Stimulated activated naive CD8-positive, alpha-beta T cell treated with anti-CD3 and anti-CD28 coated beads, Interleukin-15, Interleukin-2, amounts not matched to agents 100 U/mL and 50 U/mL, for 24 hours (primary cell): ENCODE measurements around the gene KIF16B.
A peak's percentile ranks its signal among the peaks of the same experiment; 100 is the strongest.
"Not testable (repeated sequence)": the region's sequence is repeated elsewhere in the genome, so short reads cannot be mapped to it uniquely, and the experiment has no call there.

ENCODE experiments used
- ATAC-seq: fragments of 150-1000 bp; cut with Tn5 transposase; one replicate; pipeline ENCODE4 v1.10.0; 2021
- DNase-seq: peaks from one replicate; pipeline ENCODE4 v3.0.0; 2021

Gene KIF16B

DNA sequence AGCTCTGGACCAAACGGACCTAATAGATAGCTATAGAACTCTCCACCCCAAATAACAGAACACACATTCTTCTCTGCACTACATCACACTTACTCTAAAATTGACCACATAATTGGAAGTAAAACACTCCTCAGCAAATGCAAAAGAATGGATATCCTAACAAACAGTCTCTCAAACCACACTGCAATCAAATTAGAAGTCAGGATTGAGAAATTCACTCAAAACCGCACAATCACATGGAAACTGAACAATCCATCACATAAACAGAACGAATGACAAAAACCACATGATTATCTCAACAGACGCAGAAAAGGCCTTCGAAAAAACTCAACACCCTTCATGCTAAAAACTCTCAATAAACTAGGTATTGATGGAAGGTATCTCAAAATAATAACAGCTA, 50.6 kb downstream of the KIF16B start:
- not testable (repeated sequence) for DNase-seq, ATAC-seq

DNA sequence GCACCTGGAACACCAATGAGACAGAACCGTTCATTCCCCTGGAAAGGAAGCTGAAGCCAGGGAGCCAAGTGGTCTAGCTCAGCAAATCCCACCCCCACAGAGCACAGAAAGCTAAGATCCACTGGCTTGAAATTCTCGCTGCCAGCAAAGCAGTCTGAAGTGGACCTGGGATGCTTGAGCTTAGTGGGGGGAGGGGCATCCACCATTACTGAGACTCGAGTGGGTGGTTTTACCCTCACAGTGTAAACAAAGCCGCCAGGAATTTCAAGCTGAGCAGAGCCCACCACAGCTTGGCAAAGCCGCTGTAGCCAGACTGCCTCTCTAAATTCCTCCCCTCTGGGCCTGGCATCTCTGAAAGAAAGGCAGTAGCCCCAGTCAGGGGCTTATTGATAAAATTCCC, 53.1 kb downstream of the KIF16B start:
- ATAC-seq = no peak
- no peak for DNase-seq

DNA sequence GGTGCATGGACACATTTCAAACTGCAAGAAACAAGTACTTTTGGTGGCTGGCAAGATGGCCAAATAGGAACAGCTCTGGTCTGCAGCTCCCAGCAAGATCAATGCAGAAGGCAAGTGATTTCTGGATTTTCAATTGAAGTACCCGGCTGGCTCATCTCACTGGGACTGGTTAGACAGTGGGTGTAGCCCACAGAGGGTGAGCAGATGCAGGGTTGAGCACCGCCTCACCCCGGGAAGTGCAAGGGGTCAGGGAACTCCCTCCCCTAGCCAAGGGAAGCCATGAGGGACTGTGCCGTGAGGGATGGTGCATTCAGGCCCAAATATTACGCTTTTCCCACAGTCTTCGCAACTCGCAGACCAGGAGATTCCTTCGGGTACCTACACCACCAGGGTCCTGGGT, 53.6 kb downstream of the KIF16B start:
- not testable (repeated sequence) for DNase-seq, ATAC-seq

GRCh38 chr20:16518784-16519084, 54.5 kb downstream of the KIF16B start:
- no peak for DNase-seq
- no peak for ATAC-seq

- peak; percentile 10 for DNase-seq
- ATAC-seq = no peak
These were observed 55.1 kb downstream of the KIF16B start for GRCh38 chr20:16517946-16518783.

DNA sequence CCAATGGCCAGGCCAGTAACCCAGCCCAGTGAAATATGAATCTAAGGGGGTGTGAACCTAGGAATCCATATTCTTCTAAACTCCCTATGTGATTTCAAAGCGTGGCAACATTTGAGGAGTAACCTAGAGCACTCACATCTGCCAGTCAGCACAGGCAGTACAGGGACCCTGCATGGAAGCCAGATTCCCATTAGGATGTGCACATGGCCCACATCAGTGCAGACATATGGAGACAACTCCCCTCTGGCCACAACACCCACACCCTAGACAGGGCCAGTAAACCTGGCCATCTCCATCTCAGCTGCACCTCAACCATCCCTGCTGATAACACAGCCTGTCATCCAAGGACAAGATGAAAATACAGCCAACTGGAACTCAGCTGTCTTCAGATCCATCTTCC, 56.5 kb downstream of the KIF16B start:
- DNase-seq (no peak), ATAC-seq (no peak)

DNA sequence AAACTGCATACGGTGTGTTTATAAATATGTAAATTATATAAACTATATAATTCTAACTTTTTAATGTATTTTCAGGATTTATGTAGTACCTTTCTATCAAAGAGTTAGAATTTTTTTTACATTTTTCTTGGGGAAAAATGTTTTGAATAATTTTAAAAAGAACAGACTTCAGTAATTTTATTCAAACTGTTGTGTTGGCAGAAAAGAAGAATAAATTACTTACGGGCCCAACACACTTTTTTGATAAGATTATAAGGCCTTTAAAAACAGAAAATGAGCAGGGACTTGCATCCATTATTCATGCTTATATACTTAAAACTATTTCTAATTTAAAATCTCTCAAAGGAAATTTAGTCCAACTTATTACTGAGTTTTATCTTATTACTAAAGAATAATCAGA, 58.2 kb downstream of the KIF16B start:
- no peak for DNase-seq

GRCh38 chr20:16514140-16514539, 59.1 kb downstream of the KIF16B start:
- DNase-seq = no peak
- no peak for ATAC-seq

More for the DNA sequence above, 58.2 kb downstream of the KIF16B start:
- no peak for ATAC-seq

- DNase-seq (no peak), ATAC-seq (no peak)
These were observed 67.4 kb downstream of the KIF16B start for GRCh38 chr20:16505894-16506293.

DNA sequence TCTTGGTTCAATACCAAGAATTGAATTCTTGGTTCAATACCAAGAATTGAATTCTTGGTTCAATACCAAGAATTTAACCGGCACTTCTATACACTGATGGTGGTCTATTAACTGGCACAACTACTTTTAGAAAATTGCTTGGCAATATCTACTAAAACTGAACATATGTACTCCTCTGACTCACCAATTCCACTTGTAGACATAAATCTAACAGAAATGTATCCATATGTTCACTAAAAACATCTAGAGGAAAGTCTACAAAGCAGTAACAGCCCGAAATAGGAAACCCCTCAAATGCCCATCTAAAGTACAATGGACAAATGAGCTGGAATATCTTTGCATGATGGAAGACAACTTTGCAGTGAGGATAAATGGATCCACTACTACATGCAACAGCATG, 71.9 kb downstream of the KIF16B start:
- no peak for ATAC-seq
- DNase-seq = no peak

DNA sequence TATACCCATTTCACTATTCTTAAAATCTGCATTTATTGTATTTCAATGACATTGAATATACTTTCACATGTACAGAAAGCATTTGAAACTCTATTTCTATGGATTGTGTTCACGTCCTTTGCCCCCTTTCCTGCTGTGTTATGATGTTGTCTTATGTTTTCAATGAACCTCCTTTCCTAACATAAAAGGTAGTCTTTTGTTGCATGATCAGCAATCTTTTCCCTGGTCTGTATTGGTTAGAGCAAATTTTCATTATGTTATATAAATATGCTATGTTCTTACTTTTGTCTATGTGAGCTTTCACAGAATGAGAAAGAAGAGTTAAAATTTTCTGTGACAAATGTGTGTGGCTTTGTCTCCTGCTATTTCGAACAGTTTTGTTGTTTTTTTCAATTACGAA, 73.1 kb downstream of the KIF16B start:
- no peak for DNase-seq
- no peak for ATAC-seq

GRCh38 chr20:16498526-16499253, 74.6 kb downstream of the KIF16B start:
- ATAC-seq = no peak
- no peak for DNase-seq

GRCh38 chr20:16497896-16498295, 75.4 kb downstream of the KIF16B start:
- no peak for ATAC-seq

GRCh38 chr20:16493486-16493885, 79.8 kb downstream of the KIF16B start:
- no peak for ATAC-seq
- DNase-seq = no peak

More at GRCh38 chr20:16497896-16498295, 75.4 kb downstream of the KIF16B start:
- DNase-seq = no peak

GRCh38 chr20:16491294-16491905, 81.8 kb downstream of the KIF16B start:
- no peak for DNase-seq
- ATAC-seq = no peak

- DNase-seq (no peak), ATAC-seq (no peak)
These were observed 82.6 kb downstream of the KIF16B start for GRCh38 chr20:16490696-16491095.

DNA sequence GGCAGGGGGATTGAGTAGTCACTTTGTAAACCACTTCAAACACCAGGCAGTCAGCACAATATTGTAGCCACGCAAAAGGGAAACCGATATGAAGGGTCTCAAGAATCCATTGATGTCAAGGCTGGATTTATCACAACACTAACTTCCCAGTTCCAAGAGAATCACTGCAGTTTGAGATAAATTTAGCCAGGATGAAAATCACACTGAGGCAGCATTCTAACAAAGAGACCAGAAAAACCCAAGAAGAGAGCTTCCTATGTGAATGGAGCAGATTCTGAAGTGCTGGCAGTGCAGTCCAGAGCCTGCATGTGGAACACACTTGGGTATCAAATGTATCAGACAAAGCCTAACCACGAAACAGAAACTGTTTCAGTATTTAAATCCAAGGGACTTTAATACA, 84.6 kb downstream of the KIF16B start:
- DNase-seq = no peak
- ATAC-seq = no peak

DNA sequence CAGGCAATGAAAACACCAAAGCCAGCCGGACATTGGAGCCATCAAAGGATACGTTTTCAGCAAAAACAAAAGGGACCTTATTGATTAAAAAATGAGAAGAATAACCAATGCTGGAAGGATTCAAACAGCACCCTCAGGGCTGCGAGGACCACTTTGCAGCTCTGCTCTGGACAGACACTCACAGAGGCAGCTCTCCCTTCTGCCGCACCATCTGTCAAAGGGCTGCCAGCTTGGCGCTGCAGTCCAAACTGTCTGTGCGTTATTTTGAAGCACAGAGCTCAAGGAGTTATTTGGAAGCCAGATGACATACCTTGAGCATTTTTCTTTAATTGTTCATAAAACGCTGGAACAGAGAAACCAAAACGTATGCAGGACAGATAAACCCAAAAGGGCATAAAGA, 85.2 kb downstream of the KIF16B start:
- no peak for DNase-seq
- no peak for ATAC-seq

GRCh38 chr20:16486532-16486931, 86.7 kb downstream of the KIF16B start:
- ATAC-seq = no peak
- DNase-seq = no peak

- ATAC-seq (no peak), DNase-seq (no peak)
These were observed 87.8 kb downstream of the KIF16B start for GRCh38 chr20:16485401-16485800.

DNA sequence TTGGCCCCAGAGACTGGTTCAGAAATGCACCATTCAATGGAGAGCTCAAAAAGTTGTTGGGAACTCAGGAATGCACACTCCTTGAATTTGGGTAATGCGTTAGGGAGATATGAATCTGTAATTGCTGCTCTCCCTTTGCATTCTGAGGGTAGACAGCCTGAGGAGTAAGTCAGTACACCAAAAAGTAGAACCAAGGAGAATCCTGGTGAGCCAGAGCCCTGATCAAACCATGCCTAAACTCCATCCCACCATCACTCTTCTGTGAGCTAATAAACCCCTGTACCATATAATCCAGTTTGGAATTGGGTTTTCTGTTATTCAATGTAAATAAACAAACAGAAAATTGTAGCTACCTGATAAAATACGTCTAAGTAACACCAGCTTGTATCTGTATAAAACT, 90.2 kb downstream of the KIF16B start:
- ATAC-seq = no peak
- DNase-seq = no peak

DNA sequence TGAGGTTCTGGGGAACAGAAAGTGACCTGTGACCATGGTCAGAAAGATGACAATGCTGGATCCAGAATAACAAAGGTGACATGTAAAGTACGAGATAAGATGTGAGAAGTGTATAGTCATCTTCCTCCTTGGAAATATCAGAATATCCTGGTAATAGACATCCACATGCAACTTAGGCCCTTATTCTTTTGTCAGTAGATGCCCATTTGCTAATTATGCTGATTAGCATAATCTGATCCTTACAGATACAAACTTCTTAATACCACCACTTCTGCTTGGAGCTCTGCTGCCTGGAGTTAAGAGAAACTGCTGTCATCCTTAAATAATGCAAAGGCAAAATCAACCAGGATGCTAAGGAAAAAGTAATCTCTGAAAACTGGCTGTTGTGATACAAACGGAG, 91.3 kb downstream of the KIF16B start:
- no peak for ATAC-seq
- no peak for DNase-seq

DNA sequence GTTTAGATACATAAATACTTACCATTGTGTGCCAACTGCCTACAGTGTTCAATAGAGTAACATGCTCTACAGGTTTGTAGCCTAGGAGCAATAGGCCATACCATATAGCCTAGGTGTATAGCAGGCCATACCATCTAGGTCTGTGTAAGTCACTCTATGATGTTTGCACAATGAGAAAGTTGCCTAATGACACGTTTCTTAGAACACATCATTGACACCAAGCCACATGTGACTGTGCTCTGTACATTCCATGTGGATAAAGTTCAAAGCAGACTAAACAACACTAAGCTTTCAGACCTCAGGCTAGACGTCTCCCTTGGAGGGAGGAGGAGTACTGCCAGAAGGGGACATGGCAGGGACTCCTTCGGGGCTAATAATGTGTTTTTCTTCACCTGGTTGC, 93.6 kb downstream of the KIF16B start:
- ATAC-seq (no peak), DNase-seq (no peak)
